ENCODE measurements around the gene EIF3J.
A peak's percentile ranks its signal among the peaks of the same experiment; 100 is the strongest.

Gene EIF3J

GRCh38 chr15:44591326-44591725, 54.4 kb downstream of the EIF3J start:
- no peak for TF ChIP-seq CTCF (conservative IDR thresholded peaks at IDR 0.05; ENCODE audit: control insufficient read depth, insufficient read depth, low read depth, low read length)

GRCh38 chr15:44593042-44593736, 56.2 kb downstream of the EIF3J start:
- TF ChIP-seq CTCF (conservative IDR thresholded peaks at IDR 0.05; ENCODE audit: control insufficient read depth, insufficient read depth, low read depth, low read length), result peak; percentile 60
- peak; percentile 26 for DNase-seq (ENCODE audit: low read depth)
- no peak overlapping the region for H3K4me3 ChIP-seq (ENCODE audit: control insufficient read depth, low read depth, low read length)

More at GRCh38 chr15:44591326-44591725, 54.4 kb downstream of the EIF3J start:
- no peak for DNase-seq (ENCODE audit: low read depth)
- no peak overlapping the region for H3K4me3 ChIP-seq (ENCODE audit: control insufficient read depth, low read depth, low read length)

GRCh38 chr15:44595246-44595645, 58.3 kb downstream of the EIF3J start:
- no peak for TF ChIP-seq CTCF (conservative IDR thresholded peaks at IDR 0.05; ENCODE audit: control insufficient read depth, insufficient read depth, low read depth, low read length)
- H3K4me3 ChIP-seq (ENCODE audit: control insufficient read depth, low read depth, low read length), result no peak overlapping the region
- no peak for DNase-seq (ENCODE audit: low read depth)

GRCh38 chr15:44595656-44596510, 58.9 kb downstream of the EIF3J start:
- no peak for DNase-seq (ENCODE audit: low read depth)
- H3K4me3 ChIP-seq (ENCODE audit: control insufficient read depth, low read depth, low read length), result no peak overlapping the region
- no peak for TF ChIP-seq CTCF (conservative IDR thresholded peaks at IDR 0.05; ENCODE audit: control insufficient read depth, insufficient read depth, low read depth, low read length)

- DNase-seq (ENCODE audit: low read depth), result no peak
- no peak overlapping the region for H3K4me3 ChIP-seq (ENCODE audit: control insufficient read depth, low read depth, low read length)
- TF ChIP-seq CTCF (conservative IDR thresholded peaks at IDR 0.05; ENCODE audit: control insufficient read depth, insufficient read depth, low read depth, low read length), result no peak
Observed at GRCh38 chr15:44596511-44597010, 59.6 kb downstream of the EIF3J start.

GRCh38 chr15:44598066-44598465, 61.1 kb downstream of the EIF3J start:
- TF ChIP-seq CTCF (conservative IDR thresholded peaks at IDR 0.05; ENCODE audit: control insufficient read depth, insufficient read depth, low read depth, low read length), result no peak
- no peak for DNase-seq (ENCODE audit: low read depth)
- H3K4me3 ChIP-seq (ENCODE audit: control insufficient read depth, low read depth, low read length), result no peak overlapping the region
